GM12873 (cell line): ENCODE results near the gene HFM1.

ENCODE experiments used
- CTCF ChIP-seq: IDR thresholded peaks from 2 replicates; pipeline ENCODE4 v1.5.1; 2012; ENCODE audit warnings: low read depth, mild to moderate bottlenecking, moderate library complexity, low read length, control low read depth; ENCODE audit not compliant: insufficient read depth; ENCODE audit errors: missing control alignments

The HFM1 gene

DNA sequence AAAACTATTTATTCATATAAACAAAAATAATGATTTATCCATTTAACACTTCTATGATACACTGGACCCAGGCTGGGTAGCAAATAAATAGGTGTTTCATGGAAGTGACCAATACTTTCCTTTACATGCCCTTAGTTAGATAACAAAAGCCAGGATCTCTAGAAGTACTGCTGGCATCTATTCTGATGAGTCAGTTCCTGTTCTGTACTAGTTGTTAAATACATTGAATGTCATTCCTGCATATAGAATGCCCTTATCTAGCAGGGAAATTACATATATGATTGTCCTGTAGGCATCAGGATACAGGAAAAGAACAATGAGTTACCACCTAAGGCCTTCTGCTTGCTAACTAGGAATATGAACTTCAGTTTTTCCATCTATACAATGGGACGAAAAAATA lies 130.8 kb downstream of the HFM1 start:
- no peak for TF ChIP-seq CTCF

DNA sequence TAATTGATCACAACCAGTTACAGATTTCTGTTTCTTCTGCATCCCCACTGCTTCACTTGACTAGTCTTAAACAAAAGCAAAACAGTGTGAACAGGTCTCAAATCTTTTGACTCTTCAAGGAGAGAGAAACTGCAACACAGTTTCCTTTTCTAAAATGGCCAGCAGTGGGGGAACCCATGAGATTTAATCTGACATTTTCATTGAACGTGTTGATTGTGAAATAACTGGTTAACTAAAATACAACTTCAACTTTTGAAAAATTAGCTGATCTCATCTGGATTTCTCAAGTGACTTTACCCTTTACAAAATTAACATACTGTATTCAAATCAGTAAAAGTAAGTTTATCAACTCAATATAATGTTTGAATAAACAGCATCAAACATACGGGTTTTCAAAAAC lies 143.0 kb downstream of the HFM1 start:
- TF ChIP-seq CTCF, result no peak

DNA sequence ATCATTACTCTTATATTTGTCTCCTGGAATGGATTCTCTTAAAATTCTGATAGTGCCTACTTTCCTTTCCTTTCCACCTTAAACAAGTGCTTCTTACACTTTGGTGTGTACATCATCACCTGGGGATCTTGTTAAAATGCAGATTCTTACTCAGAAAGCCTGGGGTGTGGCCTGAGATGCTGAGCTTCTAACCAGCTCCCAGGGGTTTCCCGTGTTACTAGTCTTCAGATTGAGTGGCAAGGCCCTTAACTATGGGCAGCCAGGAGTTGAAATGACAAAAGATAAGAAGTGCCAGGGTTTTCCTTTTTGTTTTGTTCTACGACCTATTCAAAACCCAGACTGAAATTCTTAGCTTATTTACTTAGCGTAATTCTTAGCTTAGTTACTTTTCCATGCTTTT lies 159.2 kb downstream of the HFM1 start:
- no peak for TF ChIP-seq CTCF

GRCh38 chr1:91244737-91245136 lies 159.9 kb downstream of the HFM1 start:
- TF ChIP-seq CTCF, result no peak

DNA sequence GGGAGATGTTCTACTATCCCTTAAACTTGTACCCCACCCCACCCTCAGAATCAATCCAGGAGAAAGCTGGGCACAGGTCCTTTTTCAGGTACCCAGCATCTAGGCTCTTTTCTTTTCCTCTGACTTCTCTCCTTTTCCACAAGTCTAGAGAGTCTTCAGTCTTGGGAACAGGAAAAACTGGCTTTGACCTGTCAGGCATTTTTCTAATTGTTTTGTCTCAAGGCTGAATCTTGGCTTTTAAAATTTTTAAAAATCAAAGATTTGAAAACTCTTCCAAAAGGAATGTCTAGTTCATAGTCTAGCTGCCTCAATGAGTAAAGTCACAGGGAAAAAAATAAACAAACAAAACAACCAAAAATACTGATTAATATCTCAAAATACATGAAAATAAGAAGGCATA lies 161.5 kb downstream of the HFM1 start:
- no peak for TF ChIP-seq CTCF

GRCh38 chr1:91234181-91234580 lies 170.5 kb downstream of the HFM1 start:
- TF ChIP-seq CTCF, result no peak

DNA sequence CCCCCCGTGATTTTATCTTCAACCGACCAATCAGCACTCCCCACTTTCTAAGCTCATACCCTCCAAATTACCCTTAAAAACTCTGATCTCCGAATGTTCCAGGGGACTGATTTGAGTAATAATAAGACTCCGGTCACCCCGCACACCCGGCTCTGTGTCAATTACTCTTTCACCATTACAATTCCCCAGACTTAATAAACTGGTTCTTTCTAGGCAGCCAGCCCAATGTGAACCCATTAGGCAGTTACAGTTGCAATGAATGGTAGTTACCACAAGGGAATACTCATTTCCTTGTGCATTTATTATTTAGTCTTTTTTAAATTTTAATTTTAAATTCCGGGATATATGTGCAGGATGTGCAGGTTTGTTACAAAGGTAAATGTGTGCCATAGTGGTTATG lies 177.9 kb downstream of the HFM1 start:
- TF ChIP-seq CTCF, result no peak

GRCh38 chr1:91224878-91225277 lies 179.8 kb downstream of the HFM1 start:
- no peak for TF ChIP-seq CTCF
